HG03108 (cell line): ENCODE measurements around the gene GNB4.

Source experiments
- ATAC-seq: cut with Tn5 transposase; IDR thresholded peaks from one replicate; pipeline ENCODE4 v1.9.1; 2021; ENCODE audit warnings: moderate library complexity; ENCODE audit not compliant: unreplicated experiment

Gene GNB4

DNA sequence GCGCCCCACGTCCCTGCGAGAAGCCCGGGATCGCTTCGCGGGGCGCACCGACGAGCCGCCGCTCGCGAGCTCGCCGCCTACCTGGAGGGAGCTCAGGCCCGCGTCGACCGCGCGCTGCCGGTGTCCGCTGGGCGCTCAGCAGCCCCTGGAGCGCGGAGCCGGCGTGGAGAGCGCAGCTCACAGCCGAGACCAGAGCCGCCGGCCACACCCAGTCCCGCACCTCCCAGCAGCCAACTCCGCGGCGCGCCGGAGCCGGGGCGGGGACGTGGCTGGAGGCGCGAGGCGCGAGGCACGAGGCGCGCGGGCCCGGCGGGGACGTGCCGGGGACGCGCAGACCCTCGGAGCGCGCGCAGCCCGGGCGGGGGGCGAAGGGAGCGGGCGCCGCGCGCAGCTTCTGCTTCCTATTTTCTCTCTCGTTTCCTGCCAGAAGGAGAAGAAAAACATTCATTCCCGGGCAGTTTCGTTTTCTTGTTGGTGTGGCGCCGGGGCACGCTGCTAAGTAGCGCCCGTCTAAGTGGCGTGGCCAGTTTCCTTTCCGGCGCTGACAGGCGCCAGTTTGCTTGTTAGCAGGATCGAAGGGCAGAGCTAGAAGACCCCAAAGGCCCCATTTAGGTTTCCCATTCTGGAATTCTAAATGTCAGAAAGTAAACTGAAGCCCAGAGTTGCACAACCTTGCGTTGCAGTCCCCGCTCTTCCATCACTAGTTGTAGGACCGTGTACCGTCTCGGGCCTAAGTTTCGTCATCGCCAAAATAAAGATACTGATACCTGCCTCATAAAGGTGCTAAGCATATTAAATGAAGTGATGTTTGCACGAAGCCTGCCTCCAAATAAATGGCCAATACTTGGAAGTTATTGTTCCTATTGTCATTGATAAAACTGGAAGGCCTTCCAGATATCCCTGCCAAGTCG is at the start of gene GNB4:
TSS of gene GNB4 (minus strand) at position 206 of the 911 bp plus-strand sequence. CDS start 25,270 bp downstream, outside the sequence.
- peak; percentile 73 for ATAC-seq

DNA sequence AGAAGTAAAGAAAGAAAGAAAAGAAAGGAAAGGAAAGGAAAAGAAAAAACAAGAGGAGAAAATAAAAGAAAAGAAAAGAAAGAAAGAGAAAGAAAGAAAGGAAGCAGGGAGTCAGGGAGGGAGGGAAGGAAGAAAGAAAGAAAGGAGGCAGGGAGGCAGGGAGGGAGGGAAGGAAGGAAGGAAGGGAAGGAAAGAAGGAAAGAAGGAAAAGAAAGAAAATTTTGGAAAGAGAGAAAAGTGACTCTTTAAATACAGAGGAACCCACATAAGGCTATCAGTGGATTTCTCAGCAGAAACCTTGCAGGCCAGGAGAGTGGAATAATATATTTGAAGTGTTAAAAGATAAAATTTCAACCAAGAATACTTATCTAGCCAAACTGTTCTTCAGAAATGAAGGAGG is 44.2 kb upstream of the GNB4 start:
- ATAC-seq = no peak

DNA sequence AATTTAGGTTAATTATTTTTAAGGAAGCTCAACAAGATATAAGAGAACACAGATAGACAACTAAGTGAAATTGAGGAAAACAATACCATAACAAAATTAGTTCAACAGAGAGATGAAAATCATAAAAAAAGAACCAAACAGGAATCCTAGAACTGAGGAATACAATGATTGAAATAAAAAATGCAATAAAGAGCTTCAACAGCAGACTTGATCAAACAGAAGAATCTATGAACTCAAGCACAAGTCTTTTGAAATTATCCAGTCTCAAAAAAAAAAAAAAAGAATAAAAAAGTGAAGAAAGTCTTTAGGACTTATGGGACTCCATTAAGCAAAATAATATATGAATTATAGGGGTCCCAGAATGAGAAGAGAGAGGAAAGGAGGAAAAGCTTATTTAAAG is 42.0 kb upstream of the GNB4 start:
- no peak for ATAC-seq

DNA sequence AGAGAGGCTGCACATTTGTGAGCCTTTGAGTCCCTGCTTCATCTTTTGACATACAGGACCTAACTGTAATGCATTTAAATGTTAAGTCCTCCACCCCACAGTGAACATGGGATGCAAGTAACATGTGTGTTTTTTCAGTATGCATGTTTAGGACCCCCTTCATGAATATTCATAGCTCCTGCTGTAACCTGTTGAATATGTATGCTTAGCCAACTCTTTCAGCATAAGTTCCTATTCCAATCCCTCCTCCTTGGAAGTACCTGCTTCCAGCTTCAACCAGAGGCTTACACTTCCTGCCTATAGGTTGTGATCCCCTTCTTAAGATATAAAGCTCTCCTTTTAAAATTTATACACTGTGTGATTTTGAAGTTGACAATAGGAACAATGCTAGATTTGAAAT is 36.9 kb upstream of the GNB4 start:
- no peak for ATAC-seq

DNA sequence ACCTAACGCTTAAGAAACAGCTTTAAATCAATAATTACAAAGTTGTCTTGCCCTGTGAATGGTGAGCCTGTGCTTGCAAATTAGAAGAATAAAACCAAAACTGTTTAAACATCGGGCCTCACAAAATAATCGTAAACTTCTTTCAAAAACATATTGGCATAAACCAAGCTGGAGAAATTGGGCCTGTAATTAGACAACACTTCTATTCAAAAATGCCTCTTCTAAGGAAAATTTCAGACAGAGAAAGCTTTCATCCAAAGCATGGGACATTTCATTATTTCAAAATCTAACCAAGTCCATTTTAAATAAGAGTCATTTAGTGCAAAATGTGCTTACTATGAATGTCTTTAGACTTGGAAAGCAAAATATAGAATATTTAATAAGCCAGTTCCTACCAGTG is 35.5 kb upstream of the GNB4 start:
- no peak for ATAC-seq

DNA sequence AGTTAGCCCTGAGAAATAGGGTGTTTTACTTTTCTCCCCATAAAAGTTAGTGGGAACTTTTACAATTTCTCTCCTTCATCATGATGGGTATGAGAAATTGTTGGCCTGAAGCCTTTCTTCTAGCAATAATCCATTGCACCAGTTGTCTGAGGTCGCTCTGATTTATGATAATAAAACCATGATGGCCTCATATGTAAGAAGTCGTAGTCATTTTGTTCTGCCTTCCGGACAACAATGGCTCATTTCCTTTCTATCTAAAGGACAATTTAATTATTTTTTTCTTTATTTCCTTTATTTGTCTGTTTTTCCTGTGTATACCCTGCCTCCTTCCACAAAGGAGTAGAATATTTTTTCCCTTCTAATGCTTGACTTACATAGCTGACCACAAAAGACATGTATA is 31.6 kb upstream of the GNB4 start:
- no peak for ATAC-seq

DNA sequence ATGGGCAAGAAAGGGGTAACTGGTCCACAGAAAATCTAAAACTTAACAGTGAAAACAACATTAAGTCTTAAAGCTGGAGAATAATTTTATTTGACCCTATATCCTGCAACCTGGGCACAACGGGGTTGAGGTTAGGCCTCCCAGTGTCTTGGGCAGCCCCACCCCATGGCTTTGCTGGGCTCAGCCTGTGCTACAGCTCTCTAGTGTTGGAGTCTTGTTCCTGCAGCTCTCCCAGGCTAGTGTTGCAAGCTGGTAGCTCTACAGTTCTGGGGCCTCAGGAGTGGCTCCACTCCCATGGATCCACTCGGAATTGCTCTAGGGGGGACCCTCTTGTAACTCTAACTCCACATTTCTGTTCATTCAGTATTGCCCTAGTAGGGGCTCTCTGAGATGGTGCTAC is 24.9 kb upstream of the GNB4 start:
- ATAC-seq = no peak

DNA sequence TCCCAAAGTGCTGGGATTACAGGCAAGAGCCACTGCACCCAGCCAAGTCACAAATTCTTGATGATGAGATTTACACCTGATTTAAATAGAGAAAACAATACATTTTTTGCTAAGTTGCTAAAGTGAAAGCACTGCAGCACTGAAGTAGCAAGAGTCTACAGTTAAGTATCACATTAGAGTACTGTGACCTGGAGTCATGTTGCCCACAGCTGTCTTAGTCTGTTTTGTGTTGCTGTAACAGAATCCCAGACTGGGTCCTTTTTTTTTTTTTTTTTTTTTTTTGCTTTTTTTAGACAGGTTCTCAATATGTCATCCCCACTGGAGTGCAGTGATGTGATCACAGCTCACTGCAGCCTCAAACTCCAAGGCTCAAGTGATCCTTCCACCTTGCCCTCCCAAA is 23.2 kb upstream of the GNB4 start:
- ATAC-seq = no peak

DNA sequence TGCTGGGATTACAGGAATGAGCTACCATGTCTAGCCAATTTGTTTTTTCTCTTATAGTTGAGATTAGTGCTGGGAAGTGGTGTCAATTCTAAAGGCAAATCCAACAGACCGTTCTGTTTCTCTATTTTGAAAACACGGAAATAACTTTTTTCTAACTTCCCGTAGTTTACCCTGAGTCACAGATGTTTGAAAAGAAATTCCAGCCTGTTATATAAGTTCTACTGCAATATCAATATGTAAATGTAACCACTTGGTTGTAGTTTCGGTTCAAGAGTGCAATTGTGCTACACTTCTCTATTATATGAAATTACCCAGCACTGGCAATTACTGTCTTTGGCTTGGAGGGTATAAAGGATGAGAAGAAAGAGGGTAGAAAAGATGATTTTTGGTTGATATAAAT is 22.3 kb upstream of the GNB4 start:
- no peak for ATAC-seq

DNA sequence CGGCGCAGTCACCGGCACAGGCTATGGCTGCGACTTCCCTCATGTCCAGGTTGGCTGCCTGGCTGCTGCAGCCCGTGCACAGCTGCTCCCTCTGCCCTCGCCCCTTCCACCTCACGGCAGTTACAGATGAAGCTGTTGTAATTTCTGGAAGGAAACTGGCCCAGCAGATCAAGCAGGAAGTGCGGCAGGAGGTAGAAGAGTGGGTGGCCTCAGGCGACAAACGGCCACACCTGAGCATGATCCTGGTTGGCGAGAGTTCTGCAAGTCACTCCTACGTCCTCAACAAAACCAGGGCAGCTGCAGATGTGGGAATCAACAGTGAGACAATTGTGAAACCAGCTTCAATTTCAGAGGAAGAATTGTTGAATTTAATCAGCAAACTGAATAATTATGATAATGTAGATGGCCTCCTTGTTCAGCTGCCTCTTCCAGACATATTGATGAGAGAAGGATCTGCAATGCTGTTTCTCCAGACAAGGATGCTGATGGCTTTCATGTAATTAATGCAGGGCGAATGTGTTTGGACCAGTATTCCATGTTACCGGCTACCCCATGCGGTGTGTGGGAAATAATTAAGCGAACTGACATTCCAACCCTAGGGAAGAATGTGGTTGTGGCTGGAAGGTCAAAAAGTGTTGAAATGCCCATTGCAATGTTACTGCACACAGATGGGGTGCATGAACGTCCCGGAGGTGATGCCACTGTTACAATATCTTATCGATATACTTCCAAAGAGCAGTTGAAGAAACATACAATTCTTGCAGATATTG is 13.2 kb upstream of the GNB4 start:
- peak; percentile 66 for ATAC-seq

DNA sequence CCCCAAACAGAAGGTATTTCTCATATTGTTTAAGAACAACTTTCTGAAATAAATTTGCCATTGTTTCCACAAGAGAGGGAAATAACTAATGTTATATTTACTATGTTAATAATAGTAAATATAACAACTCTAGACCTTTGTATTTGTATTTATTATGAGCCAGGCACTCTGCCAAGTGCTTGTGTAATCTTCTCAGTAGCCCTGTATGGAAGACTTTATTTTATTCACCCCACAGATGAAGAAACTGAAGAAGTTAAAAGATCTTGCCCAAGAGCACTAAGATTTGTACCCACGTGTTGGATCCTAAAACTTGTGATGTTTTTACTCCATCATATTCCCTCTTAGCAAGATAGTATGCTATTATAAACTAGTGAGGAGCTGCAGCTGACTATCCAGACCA is 12.0 kb upstream of the GNB4 start:
- no peak for ATAC-seq

DNA sequence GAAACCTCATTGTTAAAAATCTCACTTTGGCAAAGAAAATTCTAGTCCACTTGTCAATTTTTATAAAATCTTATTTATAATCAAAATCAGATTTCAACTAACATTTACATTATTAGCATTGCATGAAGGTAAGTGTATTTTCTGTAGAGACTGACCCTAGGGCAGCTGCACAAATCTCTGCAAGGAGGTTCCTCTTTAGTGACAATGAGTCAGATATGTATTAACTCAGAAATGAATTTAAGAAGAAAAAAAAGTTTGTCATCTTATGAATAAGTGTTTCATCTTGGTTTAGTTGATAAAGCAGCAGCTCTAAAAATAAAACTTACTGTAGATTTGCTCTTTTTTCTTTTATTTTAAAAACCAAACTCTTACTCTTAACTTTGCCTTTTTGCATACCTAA is 9.0 kb upstream of the GNB4 start:
- ATAC-seq = no peak

DNA sequence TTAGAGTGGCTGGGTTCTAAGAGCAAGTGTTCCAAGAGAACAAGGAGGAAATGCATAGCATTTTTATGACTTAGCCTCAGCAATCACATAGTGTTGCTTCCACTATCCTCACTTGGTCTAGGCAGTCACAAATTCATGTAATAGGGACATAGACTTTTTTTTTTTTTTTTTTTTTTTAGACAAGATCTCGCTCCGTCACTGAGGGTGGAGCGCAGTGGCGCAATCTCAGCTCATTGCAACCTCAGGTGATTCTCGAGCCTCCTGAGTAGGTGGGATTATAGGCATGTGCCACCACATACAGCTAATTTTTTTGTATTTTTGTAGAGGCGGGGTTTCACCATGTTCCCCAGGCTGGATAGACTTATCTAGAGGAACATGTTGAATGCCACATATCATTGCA is 4.7 kb upstream of the GNB4 start:
- ATAC-seq = no peak

DNA sequence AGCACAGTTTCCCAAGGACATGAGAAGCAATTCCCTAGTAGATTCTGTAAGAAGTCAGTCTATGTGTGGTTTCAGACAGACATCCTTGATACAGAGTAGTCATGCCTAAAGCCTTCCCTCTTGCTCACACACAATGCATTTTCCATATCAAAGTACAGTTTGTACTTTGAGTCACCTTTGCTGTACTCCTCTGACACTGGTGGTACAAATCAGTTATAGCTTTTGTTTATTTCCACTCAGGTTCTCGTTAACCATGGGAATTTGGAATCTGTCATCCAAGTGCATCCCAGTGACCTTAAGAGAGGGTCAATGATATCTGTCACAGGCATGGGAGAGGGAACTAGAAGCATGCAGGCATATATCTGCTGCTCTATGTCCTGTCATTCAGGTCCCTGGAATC is 3.6 kb upstream of the GNB4 start:
- no peak for ATAC-seq

DNA sequence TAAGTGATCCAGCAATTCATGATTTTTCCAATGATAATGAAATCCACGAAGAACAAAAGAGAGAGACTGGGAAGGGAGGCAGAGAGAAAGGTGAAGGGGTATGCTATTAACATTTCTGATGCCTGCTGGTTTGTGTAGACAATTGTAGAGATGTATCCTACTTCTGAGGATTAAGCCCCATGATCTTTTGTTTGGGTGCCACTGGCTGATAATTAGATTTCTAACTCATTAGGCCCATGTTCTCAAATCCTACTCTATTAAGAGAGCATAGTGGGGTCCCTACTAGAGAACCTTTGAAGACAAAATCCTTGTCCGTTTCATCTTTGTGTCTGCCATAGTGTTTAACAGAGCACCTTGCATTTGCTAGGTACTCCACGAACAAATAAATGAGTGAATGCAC is 2.7 kb upstream of the GNB4 start:
- ATAC-seq = no peak

DNA sequence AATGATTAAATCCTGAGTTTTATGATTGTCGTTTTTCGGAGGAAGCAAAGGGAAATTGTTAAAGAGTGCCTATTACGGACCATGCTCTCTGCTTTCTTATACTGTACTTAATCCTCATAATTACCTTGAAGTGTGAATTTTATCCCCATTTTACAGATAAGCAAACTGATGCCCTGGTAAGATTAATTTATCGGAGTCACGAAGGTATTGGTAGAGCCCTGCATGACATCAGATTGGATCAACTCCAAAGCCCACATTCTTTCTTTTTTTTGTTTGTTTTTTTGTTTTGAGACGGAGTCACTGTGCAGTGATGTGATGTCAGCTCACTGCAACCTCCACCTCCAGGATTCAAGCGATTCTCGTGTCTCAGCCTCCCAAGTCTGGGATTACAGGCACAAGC is 1.6 kb upstream of the GNB4 start:
- ATAC-seq = no peak

DNA sequence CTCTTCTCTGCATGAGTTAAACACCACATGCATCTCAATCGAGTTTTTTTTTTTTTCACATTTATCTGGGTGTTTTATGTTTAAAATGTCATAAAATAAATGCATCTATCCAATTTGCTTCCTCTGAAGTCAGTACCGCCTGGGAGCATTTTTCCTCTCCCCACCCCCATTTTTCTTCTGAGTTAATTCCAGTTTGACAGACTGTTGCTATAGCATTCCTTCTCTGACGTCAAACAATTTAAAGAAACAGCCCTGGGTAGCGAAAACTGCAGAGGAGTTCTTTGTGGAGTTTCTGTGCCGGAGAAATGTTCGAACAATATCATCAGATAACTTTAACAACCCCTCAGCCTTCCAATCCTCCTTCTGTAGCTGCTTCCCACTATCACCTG is 900 bp upstream of the GNB4 start:
- ATAC-seq = no peak

DNA sequence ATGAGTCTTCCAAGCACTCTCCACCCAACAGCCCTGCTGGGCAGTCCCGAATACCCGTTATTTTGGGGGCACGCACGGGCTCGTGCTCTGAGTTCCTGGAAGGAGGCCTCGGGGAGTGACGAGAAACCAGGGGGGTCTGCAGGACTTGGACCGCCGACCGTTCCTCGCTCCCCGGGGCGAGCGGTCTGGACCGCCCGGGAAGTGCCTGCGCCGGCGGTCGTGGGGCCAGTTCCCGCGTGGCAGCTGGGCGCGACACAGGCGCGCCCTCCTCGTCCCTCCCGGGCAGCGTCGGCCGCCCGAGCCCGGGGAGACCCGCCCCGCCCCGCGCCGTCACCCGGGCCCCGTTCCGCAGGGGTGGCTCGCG is 387 bp downstream of the GNB4 start:
- peak; percentile 36 for ATAC-seq

DNA sequence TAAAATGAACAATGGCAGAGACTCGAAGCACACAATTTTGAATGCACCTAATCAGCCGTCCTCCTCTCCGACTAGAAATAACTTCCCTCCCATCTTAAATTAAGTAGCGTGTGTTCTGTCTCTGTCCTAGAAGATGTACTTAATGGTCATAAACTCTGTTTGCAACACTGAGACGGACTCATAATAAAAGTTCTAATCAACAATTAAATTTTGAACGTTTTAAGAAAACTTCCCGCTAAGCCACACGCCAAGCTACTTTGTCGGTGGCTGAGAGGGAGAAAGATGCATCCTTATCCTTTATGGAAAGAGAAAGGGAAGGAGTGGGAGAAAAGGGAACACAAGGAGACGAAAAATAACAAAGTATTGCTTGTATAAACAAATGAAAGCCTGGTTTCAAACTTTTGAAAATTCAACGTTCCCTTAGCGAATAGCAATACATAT is 989 bp downstream of the GNB4 start:
- ATAC-seq = no peak

DNA sequence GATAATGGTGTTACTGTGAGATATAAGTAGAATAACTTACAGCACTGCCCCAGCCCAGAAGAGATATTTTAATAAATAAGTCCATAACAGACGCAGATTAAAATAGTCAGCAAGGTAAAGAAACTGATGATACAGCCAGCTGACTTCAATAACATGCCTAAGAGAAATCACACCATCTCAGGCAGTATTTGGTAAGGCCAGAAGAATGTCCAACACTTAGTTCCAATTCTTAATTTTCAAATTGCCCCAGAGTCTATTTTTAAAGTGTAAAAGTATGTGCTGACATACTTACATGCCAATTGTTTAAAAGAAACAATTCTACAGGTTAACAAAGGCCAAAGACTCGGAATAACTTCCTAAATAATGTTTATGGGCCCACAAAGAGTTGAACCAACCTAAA is 1.6 kb downstream of the GNB4 start:
- no peak for ATAC-seq

DNA sequence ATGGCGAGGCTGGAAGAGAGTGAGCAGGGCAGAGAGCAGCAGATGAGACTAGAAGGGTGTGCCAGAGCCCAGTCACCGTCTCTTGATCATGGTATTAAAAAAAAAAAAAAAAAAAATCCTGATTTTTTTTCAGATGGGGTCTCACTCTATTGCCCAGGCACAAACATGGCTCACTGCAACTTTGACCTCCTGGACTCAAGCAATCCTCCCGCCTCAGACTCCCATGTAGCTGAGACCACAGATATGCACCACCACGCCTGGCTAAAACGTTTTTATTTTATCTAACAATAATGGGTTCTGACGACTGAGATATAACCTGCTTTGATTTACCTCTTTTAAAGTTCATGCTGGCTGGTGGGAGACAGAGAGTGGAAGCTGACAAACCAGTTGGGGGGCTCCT is 4.0 kb downstream of the GNB4 start:
- no peak for ATAC-seq

DNA sequence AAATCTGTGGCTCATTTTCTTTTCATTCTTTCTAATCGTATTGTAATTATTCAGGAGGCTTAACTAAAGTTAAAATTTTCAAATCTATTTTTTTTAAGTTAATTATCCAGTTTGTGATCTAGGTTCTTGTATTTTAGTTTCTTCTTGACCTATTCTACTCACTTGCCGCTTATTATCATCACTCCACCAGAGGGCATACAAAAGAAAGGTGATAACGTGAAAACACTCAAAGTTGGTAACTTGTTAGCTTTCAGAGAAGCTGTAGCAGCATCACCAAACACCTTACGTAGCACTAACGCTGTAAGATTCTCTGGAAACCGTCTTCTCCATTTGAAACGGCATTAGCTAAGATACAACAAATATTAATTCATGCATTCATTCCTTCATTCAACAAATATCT is 4.8 kb downstream of the GNB4 start:
- ATAC-seq = no peak
